GM04503 (cell line): Measurements from ENCODE around the gene EDEM2.
"Not testable (repeated sequence)": the region's sequence is repeated elsewhere in the genome, so short reads cannot be mapped to it uniquely, and the experiment has no call there.

ENCODE experiments used
- DNase-seq: peaks from one replicate; pipeline ENCODE4 v3.0.0-alpha.2; 2012; ENCODE audit warnings: low read depth

Gene EDEM2, protein sequence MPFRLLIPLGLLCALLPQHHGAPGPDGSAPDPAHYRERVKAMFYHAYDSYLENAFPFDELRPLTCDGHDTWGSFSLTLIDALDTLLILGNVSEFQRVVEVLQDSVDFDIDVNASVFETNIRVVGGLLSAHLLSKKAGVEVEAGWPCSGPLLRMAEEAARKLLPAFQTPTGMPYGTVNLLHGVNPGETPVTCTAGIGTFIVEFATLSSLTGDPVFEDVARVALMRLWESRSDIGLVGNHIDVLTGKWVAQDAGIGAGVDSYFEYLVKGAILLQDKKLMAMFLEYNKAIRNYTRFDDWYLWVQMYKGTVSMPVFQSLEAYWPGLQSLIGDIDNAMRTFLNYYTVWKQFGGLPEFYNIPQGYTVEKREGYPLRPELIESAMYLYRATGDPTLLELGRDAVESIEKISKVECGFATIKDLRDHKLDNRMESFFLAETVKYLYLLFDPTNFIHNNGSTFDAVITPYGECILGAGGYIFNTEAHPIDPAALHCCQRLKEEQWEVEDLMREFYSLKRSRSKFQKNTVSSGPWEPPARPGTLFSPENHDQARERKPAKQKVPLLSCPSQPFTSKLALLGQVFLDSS

DNA sequence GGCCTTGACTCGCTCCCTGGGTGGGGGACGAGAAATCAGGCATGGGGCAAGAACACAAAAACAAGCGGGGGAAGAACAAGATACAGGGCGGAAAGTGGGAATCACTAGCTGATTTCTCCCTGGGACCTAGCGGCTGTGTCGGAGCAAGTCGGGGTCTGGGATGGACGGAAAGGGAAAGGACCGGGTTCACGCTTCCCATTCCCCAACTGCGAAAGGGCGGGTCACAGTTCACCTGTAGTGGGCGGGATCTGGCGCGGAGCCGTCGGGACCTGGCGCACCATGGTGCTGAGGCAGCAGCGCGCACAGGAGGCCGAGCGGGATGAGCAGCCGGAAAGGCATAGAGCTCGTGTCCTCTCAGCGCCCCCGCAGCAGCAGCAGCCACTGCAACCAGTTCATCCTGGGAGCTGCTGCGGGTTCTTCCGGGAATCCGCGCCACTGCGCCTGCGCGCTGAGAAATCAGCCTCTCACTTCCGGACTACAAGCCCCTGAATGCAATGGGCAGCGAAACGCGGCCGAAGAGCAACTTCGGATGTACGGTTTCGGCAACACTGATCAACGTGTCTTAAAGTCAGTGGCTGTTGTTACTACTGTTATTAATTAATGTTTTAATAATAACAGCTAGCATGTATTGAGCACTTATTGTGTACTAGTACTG is at the start of gene EDEM2:
Gene EDEM2, minus strand, starts transcription at position 417 of the 655 bp plus-strand sequence. Its CDS starts 78 bp downstream, at position 339.
- DNase-seq = no peak

DNA sequence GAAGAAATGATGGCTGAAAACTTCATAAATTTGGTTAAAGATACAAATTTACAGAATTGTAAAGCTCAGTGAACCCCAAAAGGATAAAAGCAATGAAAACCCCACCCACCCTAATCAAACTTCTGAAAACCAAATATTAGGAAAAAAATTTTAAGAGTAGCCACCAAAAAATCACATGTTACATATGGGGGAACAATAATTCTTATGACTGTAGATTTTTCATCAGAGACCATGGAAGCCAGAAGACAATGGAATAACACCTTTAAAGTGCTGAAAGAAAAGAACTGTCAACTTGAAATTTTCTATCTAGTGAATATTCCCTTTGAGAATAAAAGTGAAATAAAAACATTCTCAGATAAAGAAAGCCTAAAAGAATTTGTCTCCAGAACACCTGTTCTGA is 49.2 kb upstream of the EDEM2 start:
- no peak for DNase-seq

DNA sequence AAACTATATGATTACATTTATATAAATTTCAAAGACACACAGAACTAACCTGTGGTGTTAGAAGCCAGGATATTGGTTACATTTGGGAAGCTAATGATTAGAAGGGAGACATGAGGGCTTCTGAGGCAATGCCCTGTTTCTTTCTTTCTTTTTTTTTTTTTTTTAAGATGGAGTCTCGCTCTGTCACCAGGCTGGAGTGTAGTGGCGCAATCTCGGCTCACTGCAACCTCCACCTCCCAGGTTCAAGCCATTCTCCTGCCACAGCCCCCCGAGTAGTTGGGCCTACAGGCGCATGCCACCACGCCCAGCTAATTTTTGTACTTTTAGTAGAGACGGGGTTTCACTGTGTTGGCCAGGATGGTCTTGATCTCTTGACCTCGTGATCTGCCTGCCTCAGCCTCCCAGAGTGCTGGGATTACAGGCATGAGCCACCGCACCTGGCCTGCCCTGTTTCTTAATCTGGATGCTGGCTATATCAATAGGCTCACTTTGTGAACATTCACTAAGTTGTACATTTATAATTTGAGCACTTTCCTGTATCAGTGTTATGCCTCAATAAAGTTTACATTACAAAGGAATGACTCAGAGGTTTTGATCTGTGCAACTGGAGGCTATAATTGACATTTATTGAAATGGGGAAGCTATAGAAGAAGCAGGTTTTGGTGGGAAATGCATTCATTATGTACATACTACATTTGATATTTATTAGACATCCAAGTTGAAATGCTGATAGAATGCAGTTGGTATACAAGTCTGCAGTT is 46.1 kb upstream of the EDEM2 start:
- not testable (repeated sequence) for DNase-seq

DNA sequence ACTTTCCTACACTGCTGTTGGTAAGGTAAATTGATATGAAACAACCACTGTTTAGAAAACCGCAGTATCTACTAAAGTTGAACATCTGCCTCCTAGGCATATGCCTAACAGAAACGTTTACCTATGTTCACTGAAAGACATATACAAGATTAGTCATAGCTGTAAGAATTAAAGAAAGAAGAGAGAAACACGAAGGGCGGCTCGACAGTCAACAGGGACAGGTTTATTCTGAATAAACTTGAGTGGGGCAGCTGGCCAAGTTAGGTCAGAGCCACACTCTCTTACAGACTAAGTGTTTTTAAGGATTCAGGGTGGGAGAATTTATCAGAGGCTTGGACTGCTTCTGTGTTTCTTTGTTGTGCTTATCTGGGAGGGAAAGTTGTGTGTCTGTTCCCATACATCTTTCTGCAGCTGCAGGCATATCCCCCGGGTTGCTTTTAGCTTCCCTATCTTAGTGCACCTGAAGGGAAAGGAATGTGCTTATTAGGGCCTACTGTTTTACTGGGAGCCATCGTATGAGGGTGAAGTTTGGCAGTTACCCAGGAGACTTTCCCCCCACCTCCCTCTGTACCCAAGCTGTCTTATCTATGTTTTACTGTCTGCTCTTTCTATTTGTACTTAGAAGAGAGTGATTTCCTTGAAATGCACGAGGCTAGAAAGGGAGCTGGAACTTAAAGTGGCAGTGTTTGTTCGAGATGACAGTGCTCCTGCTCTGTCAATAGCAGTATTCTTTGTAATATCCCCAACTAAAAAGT is 45.2 kb upstream of the EDEM2 start:
- no peak for DNase-seq

DNA sequence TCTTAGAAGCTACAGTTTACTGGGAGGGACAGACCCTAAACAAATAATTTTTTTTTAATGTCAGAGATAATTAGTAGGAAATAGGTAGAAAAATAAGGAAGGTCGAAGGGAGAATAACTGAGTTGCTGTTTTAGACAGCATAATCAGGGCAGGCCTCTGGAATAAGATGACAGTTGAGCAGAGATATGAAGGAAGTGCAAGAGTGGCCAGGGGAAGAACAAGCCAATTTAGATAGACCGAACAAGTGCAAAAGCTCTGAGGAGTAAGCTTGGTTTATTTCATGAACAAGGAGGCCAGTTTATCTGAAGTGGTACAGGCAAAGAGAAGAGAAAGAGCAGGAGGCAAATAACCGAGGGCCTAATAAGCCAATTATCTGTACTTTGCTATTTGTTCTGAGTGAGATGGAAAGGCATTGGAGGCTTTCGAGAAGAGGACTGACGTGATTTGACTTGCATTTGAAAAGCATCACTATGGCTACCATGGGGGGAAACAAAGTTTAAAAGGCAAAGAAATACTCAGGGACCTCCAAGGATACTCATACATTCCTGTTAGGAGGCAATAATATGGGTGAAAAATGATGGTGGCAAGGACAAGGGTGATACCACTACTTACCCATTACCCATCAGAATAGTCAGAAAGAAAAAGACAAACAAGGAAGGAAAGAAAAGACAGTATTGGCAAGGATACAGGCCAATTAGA is 44.4 kb upstream of the EDEM2 start:
- no peak for DNase-seq

DNA sequence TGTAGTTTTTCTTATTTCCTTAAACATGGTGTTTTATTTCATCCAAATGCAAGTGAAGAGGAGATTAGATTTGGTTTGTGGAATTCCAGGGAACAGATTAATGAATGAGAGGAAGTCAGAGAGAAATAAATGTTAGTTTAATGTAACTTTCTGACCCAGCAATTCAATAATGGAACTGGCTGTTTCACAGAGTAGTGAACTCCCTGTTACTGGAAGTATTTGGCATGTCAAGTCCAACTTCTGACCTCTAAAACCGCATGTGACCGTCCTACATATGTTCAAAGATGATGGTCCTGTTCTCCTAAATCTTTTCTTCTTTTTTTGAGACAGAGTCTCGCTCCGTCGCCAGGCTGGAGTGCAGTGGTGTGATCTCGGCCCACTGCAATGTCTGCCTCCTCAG is 43.4 kb upstream of the EDEM2 start:
- DNase-seq = no peak

DNA sequence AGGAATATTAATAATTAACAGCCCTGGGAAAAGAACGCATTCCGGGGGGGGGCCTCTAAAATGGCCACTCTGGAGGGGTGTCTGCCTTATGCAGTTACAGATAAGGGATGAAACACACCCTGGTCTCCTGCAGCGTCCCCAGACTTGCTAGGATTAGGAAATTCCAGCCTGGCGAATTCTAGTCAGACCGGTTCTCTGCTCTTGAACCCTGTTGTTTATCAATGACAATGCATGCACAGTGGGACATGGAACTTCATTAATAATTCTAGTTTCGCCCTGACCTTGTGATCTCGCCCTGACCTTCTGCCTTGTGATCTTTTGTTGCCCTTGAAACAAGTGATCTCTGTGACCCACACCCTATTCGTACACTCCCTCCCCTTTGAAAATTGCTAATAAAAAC is 42.1 kb upstream of the EDEM2 start:
- DNase-seq = not testable (repeated sequence)

DNA sequence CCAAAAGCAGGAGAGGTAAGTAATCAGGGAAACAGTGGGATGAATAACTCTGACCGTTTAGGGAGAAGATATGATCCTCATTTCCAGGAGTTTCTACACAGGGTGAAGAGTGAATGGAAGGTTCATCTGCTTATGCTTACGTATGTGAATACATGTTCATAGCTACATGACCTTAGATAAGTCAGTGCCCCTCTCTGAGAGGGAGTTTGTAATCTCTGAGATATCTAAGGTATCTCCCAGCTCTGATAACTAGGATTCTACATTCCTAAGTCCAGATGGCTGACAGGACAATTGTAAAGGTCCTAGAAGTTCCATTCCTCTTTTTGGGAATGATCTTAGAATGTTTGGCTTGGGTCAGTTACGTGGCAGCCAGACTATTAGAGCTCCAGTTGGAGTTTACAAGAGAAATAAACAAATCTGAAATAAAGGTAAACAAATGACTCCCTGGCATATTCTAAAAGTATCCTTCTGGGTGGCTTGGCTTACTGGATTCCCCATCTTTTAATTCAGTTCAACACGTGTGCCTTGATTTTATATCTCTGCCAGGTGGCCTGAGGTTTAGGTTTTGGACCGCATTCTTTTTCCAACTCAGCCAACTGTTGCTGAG is 40.6 kb upstream of the EDEM2 start:
- DNase-seq = no peak

DNA sequence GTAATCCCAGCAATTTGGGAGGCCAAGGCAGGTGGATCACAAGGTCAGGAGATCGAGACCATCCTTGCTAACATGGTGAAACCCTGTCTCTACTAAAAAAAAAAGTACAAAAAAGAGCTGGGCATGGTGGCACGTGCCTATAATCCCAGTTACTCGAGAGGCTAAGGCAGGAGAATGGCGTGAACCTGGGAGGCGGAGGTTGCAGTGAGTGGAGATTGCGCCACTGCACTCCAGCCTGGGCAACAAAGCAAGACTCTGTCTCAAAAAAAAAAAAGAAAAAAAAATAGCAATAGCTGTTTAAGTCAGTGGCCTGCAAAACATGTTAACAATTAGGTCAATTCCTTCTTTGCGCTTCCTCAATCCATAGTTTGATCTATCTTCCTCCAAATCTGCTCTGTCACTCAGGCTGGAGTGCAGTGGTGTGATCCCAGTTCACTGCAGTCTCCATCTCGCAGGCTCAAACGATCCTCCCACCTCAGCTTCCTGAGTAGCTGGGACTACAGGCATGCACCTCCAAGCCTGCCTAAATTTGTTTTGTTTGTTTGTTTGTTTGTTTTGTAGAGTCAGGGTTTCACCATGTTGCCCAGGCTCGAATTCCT is 39.7 kb upstream of the EDEM2 start:
- DNase-seq = not testable (repeated sequence)

DNA sequence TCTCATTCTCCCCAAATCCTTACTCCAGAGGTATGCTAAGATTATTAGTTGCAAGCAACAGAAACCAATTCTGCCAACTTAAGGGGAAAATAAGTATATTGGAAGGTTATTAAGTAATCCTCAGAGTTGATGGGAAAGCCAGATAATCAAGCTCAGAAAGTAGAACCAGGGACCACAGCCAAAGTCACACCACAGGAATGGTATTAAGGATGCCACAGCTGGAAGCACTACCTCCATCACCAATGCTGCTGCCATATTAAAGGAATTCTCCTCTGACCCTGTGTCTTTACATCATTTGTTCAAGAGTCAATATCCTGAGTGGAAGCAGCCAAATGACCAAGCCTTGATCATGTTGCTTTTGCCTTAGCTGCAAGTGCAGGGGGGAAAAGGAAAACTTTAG is 34.6 kb upstream of the EDEM2 start:
- DNase-seq = peak; percentile 33

DNA sequence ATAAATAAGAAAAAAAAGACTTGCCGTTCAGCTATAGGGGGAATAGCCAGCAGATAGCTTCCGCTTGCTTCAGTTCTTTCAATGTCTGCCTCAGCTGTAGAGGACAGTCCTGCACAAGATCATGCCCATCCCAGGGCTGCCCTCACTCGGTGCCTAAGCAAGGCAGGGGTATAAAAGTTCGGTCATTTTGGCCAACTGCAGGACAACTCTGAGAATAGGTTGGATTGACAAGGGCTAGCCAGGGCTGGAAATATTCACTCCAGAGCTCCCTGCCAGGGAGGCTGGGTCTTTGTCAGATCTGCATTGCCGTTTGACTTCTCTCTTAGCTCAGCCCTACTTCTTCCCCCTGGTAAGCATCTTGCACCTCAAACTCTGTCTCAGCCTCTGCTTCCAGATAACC is 33.1 kb upstream of the EDEM2 start:
- DNase-seq = no peak

DNA sequence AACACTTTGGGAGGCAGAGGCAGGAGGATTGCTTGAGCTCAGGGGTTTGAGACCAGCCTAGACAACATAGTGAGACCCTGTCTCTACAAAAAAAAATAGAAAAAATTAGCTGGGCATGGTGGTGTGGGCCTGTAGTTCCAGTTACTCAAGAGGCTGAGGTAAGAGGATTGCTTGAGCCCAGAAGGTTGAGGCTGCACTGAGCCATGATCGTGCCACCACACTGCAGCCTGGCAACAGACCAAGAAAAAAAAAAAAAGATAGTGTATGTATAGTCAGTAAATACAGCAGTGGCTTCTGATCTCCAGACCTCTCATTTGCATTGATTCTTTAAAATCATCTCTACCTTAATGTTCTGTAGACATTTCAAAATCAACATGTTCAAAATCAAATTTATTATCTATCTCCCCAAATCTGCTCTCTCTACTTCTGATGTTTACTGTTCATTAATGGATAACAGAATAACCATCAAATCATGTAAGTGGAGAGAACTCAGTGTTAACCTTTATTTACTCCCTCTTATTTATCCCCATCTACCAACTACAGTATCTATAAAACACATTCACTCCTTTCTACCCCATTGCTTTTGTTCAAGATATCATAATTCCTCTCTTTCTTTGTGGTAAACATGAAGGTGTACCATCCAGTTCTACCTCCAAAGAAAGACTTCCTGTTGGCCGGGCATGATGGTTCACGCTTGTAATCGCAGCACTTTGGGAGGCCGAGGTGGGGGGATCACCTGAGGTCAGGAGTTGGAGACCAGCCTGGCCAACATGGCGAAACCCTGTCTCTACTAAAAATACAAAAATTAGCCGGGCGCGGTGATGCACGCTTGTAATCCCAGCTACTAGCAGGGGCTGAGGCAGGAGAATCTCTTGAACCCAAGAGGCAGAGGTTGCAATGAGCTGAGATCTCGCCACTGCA is 32.4 kb upstream of the EDEM2 start:
- no peak for DNase-seq

DNA sequence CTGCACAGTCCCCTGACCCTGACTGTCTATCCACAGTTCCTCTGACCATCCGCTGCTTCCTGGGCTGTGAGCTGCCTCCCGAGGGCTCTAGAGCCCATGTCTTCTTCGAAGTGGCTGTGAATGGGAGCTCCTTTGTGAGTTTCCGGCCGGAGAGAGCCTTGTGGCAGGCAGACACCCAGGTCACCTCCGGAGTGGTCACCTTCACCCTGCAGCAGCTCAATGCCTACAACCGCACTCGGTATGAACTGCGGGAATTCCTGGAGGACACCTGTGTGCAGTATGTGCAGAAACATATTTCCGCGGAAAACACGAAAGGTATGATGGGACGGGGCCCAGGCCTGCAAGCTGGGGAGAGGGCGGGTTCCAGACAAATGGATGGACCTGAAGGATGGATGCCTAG is 29.0 kb upstream of the EDEM2 start:
- DNase-seq = no peak

DNA sequence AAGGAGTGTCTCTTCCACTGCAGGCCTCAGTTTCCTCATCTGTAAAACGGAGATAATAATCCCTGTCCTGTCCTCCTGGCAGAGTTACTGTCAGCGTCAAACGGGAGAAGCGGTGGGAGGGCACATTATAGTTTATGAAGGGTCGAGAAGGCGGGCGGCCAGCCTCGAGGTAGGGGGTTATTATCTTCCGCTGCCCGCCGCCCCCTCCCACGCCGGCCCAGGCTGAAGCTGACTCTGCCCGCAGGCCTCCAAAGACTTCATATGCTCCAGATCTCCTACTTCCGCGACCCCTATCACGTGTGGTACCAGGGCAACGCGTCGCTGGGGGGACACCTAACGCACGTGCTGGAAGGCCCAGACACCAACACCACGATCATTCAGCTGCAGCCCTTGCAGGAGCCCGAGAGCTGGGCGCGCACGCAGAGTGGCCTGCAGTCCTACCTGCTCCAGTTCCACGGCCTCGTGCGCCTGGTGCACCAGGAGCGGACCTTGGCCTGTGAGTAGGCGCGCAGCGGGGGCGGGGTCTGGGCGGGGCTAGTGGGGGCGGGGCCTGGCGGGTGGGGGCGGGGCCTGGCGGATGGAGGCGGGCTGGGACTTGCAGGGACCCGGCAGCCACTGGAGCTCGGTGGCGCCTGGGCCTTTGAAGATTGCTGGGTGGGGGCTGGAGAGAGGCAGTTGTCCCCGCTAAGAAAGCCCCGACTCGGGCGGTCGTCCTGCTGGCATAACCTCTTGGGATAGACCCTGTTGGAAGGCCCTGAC is 27.5 kb upstream of the EDEM2 start:
- no peak for DNase-seq

DNA sequence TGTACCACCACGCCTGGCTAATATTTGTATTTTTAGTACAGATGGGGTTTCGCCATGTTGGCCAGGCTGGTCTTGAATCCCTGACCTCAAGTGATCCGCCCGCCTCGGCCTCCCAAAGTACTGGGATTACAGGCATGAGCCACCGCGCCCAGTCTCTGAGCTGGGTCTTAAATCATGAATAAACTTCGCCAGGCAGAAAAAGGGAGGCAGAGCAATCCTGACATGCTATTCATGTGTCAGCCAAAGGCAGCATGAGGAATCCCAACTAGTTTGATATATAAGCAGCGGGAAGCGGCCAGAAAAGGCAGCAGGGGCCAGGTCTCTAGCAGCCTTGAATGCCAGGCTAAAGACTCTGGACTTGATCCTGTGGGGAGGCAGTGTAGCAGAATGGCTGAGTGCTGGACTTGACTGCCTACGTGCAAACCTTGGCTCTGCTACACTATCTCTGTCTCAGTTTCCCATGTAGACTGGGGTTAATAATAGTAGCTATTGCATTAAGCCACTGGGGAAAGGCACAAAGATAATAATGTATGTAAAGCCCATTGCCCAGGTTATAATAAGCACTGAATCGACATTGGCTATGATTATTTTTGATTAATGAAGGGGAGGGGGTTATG is 26.5 kb upstream of the EDEM2 start:
- DNase-seq = no peak

DNA sequence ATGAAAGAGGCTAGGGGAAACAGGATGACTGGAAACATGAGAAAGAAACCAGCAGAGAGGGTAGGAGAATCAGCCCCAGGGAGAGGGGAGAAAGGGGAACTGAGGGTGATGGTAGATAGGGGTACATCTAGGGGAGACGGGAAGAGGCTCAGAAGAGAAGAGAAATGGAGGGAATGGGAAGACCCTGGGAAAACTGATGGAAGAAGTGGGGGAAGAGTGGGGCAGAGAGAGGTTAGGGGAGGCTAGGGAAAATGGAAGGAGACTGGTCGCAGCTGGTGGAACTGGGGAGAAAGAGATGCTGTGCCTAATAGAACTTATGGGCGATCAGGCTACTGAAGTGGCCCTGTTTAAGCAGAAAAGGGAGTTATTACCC is 25.3 kb upstream of the EDEM2 start:
- DNase-seq = no peak

DNA sequence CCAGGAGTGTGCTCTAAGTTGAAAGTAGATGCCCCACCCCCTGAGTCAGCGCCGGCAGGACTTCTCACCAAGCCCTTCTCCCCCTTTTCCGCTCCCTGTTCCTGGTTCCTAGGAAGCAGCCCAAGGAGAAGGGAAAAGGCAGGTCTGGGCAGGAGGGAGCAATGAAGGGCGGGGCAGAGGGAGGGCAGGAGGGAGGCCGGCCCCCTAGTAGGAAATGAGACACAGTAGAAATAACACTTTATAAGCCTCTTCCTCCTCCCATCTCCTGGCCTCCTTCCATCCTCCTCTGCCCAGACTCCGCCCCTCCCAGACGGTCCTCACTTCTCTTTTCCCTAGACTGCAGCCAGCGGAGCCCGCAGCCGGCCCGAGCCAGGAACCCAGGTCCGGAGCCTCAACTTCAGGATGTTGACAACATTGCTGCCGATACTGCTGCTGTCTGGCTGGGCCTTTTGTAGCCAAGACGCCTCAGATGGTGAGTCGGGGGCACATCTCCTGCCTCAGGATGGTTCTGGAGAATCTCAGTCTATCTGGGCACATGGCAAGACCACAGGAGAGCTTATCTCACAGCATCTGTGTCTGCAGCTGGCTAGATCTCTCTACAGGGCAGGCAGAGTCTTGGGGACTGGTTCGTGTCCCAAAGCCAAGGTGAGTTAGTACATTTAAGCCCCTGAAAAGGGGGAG is 24.8 kb upstream of the EDEM2 start, which contains the start of gene PROCR:
Gene PROCR, plus strand, starts transcription at position 320 of the 681 bp plus-strand sequence. Its CDS starts 83 bp downstream, at position 403.
- DNase-seq = peak; percentile 67
